GM18499 (cell line): ENCODE data around the gene FADS6.

Experiments used
- ATAC-seq: cut with Tn5 transposase; IDR thresholded peaks from one replicate; pipeline ENCODE4 v1.9.1; 2021; ENCODE audit warnings: moderate number of reproducible peaks; ENCODE audit not compliant: insufficient read depth, unreplicated experiment

FADS6 gene

GRCh38 chr17:74836691-74837467 lies 56.6 kb downstream of the FADS6 start:
- ATAC-seq: no peak

- ATAC-seq: no peak
Measured at GRCh38 chr17:74836191-74836590, 57.2 kb downstream of the FADS6 start.

- no peak for ATAC-seq
Measured at GRCh38 chr17:74833501-74834377, 59.7 kb downstream of the FADS6 start.

GRCh38 chr17:74832421-74832820 lies 61.0 kb downstream of the FADS6 start:
- no peak for ATAC-seq

GRCh38 chr17:74831444-74832146 lies 61.8 kb downstream of the FADS6 start:
- ATAC-seq: no peak

- ATAC-seq: no peak
Measured at GRCh38 chr17:74830861-74831260, 62.6 kb downstream of the FADS6 start.

- ATAC-seq: no peak
Measured at GRCh38 chr17:74827800-74828199, 65.6 kb downstream of the FADS6 start.
